Measurements from ENCODE around the gene SEPTIN7. TPM values are rescaled to one million over a fixed set of nuclear protein-coding genes. Genes with fewer than 3 reads are reported as not detected.

SEPTIN7 gene
- total RNA-seq, 1 donor from 2014 or later, result 154 TPM

DNA sequence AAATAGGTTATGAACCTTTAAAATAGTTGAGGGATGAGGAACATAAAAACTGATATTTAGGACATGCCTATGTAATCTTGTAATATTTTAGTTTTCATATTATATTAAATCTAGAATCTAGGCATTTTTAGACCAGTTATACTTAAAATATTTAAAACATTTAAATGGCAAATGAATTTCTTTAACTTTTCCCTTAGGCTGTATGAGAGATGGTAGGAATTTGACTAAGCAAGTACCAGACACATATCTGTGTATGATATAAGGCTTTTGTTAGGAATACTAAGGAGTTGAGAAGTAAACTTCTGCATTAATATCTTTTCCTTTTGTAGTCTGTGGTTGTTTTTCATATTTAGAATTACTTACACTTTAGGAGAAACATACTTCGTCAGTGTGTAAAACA lies 25.1 kb downstream of the SEPTIN7 start:
- no peak overlapping the region for H3K4me3 ChIP-seq (ENCODE audit: low read depth, low read length)
- TF ChIP-seq, protein P1, sequence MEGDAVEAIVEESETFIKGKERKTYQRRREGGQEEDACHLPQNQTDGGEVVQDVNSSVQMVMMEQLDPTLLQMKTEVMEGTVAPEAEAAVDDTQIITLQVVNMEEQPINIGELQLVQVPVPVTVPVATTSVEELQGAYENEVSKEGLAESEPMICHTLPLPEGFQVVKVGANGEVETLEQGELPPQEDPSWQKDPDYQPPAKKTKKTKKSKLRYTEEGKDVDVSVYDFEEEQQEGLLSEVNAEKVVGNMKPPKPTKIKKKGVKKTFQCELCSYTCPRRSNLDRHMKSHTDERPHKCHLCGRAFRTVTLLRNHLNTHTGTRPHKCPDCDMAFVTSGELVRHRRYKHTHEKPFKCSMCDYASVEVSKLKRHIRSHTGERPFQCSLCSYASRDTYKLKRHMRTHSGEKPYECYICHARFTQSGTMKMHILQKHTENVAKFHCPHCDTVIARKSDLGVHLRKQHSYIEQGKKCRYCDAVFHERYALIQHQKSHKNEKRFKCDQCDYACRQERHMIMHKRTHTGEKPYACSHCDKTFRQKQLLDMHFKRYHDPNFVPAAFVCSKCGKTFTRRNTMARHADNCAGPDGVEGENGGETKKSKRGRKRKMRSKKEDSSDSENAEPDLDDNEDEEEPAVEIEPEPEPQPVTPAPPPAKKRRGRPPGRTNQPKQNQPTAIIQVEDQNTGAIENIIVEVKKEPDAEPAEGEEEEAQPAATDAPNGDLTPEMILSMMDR (conservative IDR thresholded peaks at IDR 0.05; ENCODE audit: low read depth, low read length), result no peak

DNA sequence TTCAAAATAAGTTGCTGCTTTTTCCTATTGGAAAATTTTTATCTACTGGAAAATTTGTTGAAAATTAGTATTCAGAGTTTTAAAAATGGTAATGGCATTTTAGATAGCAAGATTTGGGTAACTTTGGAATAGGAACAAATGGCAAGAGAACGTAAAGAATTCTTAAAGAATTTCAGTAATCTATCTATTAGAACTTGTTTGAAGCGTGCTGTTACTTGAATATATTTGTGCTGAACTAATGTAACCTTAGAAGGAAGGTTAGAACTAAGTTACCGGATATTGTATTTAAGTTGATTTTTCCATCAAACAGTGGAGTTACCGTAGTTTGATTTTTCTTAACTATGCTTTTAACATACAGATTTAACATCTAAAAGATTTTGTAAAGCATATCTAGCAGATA lies 25.9 kb downstream of the SEPTIN7 start:
- no peak for DNase-seq (ENCODE audit: low read depth)
- no peak overlapping the region for H3K4me3 ChIP-seq (ENCODE audit: low read depth, low read length)
- TF ChIP-seq, protein P1 (conservative IDR thresholded peaks at IDR 0.05; ENCODE audit: low read depth, low read length), result no peak

More for the DNA sequence above, 25.1 kb downstream of the SEPTIN7 start:
- DNase-seq (ENCODE audit: low read depth), result no peak

DNA sequence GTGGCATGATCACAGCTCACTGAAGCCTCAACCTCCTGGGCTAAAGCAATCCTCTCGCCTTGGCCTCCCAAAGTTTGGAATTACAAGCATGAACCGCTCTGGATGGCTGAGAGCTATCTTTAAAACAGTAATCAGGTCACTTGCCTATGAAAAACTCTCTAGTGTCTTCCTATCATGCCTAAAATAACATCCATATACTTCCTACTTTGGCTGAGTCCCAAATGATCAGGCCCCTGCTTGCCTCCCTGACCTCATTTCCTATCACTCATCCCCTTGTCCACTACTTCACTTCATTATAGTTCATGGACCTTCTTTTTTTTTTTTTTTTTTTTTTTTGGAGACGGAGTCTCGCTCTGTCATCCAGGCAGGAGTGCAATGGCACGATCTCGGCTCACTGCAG lies 28.0 kb downstream of the SEPTIN7 start:
- no peak for DNase-seq (ENCODE audit: low read depth)
- H3K4me3 ChIP-seq (ENCODE audit: low read depth, low read length), result no peak overlapping the region
- TF ChIP-seq, protein P1 (conservative IDR thresholded peaks at IDR 0.05; ENCODE audit: low read depth, low read length), result no peak

DNA sequence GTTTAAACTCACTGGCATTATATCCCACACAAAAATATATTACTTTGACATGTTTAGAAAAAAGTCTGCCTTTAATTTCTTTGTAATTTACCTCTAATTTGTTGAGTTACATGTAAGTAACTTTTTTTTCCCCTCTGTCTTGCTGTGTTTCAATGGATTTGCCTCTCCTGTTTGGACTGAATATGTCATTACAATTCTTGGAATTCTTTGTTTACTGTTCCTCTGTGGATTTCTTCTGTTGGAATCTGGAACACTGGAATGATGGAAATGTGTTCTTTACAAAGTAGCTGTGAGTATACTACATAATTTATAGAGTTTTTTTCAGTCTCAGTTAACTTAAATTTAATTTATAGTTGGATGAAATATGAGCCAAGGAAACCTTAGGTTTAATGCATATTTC lies 30.4 kb downstream of the SEPTIN7 start:
- peak; percentile 19 for DNase-seq (ENCODE audit: low read depth)
- H3K4me3 ChIP-seq (ENCODE audit: low read depth, low read length), result no peak overlapping the region
- TF ChIP-seq, protein P1 (conservative IDR thresholded peaks at IDR 0.05; ENCODE audit: low read depth, low read length), result no peak

DNA sequence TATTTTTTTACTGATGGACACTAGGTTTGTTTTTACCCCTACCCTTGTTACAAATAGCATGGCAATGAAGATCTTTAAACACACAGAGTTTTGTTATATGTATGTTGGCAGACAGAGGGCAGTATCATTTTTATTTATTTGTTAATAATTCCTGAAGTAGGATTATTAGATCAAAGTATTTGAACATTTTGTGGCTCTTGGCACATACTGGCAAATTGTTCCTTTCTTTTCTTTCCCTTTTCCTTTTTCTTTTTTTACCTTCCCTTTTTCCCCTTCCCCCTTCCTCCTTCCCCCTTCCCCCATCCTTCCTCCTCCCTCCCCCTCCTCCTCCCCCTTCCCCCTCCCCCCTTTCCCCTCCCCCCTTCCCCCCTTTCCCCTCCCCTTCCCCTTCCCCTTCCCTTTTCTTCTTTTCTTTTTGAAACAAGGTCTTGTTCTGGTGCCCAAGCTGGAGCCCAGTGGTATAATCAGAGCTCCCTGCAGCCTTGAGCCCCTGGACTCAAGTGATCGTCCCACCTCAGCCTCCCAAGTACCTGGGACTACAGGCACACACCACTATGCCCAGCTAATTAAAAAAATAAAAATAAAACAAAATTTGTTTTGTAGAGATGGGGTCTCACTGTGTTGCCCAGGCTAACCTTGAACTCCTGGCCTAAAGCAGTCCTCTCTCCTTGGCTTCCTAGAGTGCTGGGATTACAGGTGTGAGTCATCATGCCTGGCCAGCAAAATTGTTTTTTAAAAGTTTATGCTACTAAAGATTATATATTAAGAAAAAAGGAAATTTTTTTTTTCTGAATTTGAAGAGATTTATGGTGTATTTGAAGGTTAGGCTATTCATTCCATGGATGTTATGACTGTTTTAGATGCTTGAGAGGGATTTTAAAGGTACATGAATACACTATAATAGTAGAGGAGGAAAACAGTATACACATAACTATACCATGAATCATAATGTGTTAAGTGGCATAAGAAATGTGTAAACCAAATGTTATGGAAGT lies 39.3 kb downstream of the SEPTIN7 start:
- DNase-seq (ENCODE audit: low read depth), result peak; percentile 4
- TF ChIP-seq, protein P1 (conservative IDR thresholded peaks at IDR 0.05; ENCODE audit: low read depth, low read length), result no peak
- no peak overlapping the region for H3K4me3 ChIP-seq (ENCODE audit: low read depth, low read length)

DNA sequence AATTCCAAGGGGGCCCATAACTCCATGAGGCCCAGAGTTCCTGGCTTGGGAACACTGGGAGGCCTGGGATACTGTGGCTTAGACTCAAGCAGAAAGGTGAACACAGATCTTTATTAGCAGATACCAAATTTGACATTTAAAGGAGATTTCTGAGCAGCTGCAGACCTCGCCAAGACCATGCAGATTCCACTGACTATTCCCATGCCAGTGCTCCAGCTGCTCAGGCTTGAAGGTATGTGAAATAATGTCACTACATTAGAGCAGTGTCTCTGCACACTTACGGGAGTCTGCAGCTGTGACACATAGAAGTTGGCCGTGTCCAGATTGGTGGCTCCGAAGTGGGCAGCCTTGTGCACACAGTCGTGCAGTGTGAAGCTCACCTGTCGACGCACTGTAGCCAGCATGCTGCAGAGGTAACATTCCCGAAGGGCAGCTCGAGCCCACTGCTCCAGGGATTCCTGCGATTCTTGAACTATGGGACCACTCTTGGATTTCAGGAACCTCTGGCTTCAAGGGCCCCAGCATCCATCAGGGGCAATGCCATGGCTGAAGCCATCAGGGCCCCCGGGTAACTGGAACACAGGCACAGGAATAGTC lies 46.1 kb downstream of the SEPTIN7 start:
- TF ChIP-seq, protein P1 (conservative IDR thresholded peaks at IDR 0.05; ENCODE audit: low read depth, low read length), result no peak
- no peak overlapping the region for H3K4me3 ChIP-seq (ENCODE audit: low read depth, low read length)
- no peak for DNase-seq (ENCODE audit: low read depth)
